ENCODE data around the gene GPR153.
"Not testable (repeated sequence)": the region's sequence is repeated elsewhere in the genome, so short reads cannot be mapped to it uniquely, and the experiment has no call there.

Gene GPR153

DNA sequence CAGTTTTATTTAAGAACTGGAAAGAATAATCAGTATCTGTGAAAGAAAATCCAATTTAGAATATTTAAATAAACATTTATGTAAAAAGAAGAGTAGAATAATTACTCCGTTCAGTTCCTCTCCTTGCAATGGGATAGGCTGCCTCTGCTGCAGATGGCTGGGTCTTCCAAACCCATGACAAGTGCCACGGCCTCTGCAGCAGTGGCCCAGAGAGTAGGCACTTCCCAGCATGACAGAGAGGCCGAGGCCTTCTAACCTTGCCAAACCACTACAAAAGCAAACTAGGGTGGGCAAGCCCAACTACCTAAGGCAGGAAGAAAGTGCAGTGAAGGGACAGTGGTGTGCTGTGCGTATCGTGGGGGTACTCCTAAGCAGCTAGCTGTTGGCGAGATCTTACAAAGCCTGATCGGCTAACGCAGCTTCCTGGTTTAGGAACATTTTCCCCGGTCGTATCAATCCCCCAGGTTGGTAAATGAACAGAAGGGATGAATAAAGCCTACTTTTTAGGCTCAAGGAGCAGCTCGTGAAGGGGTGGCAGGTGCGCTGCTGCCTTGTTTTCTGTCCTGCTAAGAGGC is 39.6 kb downstream of the GPR153 start:
- no peak for DNase-seq

- DNase-seq, result no peak
Observed at GRCh38 chr1:6220236-6220635, 40.7 kb downstream of the GPR153 start.

DNA sequence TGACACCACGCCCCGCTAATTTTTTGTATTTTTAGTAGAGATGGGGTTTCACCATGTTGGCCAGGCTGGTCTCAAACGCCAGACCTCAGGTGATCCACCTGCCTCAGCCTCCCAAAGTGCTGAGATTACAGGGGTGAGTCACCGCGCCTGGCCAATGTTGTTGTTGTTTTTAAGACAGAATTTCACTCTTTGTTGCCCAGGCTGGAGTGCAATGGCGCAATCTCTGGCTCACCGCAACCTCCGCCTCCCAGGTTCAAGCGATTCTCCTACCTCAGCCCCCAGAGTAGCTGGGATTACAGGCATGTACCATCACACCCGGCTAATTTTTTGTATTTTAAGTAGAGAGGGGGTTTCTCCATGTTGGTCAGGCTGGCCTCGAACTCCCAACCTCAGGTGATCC is 41.3 kb downstream of the GPR153 start:
- not testable (repeated sequence) for DNase-seq

GRCh38 chr1:6218375-6219164 is 42.3 kb downstream of the GPR153 start:
- DNase-seq, result no peak

DNA sequence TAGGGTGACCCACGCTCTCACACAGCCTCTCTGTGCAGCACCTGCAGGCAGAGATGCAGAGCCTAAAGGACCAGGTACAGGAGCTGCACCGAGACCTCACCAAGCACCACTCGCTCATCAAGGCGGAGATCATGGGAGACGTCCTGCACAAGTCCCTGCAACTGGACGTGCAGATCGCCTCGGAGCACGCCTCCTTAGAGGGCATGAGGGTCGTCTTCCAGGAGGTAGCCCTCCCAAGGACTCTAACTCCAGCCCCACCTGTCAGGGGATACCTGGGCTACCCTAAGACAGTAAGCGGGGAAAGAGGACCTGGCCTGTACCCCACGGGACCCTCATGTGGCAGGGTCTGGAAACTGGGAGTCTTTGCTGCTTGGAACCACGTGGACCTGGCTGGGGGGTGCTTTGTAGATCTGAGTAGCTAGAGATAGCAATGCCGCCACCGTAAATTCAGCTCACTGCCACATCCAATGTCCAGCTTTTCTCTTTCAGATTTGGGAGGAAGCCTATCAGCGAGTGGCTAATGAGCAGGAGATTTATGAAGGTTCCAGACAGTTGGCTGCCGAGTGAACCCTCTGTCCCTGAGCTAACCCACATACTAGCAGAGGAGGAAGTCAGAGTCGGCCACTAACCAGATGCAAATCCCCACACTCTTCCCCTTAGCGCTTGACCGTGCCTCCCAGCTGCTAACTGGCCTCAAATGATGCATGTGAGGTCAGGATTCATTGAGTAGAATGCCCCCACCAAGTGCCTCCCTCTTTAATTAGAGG is 48.5 kb downstream of the GPR153 start:
- DNase-seq, result peak; percentile 27

DNA sequence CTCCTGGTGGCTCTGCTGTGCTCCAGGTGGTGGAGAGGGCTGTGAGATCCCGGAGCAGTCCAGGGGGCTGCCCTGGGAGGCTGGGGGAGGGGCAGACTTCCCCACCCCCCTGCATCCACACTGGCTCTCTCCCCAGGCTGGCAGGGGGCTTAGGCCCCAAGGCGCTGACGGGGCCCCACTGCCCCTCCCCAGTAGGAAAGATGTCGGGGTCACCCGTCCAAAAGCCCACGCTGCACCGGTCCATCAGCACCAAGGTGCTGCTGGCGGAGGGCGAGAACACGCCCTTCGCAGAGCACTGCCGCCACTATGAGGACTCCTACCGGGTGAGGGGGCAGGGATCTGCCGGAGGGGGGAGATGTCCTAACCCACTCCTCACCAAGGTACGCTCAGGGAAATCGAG is 49.2 kb downstream of the GPR153 start:
- no peak for DNase-seq

GRCh38 chr1:6210591-6211355 is 50.1 kb downstream of the GPR153 start:
- no peak for DNase-seq

GRCh38 chr1:6209661-6210580 is 51.0 kb downstream of the GPR153 start:
- DNase-seq, result no peak

GRCh38 chr1:6208723-6209660 is 51.9 kb downstream of the GPR153 start:
- DNase-seq, result no peak

DNA sequence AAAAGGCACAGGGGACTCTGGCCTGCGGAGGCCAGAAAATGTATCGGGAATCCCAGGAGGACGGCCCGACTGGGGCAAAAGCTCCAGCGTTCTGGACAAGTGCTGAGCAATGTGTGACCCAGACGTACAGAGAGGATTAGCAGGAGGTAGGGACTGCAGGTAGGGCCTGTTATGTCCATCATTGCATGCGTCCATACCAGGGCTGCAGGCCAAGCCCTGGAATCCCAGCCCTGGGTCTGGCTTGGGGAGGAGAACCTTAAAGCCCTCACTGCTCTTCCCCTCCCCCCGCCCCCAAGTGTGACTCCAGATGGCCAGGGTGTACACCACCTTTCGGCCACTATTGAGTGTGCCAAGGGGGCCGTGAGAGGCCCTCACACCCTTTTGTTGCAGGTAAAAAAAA is 53.0 kb downstream of the GPR153 start:
- no peak for DNase-seq

- no peak for DNase-seq
Observed at GRCh38 chr1:6207075-6207885, 53.6 kb downstream of the GPR153 start.

DNA sequence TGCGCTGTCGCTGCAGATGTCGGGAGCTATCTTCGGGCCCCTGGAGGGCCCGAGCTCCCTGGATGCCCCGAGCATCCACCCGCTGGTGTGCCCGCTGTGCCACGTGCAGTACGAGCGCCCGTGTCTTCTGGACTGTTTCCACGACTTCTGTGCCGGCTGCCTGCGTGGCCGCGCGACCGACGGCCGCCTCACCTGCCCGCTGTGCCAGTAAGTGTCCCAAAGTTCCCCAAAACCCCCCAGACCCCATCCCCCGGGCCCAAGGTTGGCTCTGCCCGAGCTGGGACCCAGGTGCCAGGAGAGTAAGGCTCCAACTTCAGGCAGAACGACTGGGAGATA is 54.4 kb downstream of the GPR153 start:
- DNase-seq, result no peak

DNA sequence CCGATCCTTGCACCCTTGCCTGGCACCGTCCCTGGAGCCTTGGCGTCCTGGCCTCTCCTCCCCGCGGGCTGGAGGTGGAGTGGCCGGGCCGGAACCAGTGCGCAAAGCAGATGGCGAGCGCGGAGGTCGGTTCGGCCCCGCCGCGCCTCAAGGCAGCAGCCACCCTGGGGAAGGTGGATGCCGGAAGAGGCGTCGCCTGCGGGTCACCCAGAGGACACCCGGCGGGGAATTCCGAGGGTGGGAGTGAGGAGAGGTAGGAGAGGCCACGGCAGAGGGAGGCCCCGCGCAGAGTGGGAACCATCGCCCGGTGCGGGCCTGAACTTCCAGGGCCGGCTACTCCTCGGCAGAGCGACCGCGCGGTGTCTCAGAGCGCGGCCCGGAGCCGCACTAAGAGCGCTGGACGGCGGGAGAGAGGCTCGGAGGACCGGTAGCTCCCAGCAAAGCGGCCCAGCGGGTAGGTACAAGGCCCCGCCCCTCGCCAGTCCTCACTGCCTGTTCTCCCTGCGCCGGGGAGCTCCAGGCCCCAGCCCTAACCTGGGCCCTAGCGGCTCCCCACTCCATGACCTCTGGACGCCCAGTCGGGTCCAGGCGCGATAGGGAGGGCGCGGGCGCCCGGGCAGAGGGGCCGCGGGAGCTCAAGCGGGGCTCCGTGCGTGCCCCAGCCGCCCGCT is 54.9 kb downstream of the GPR153 start, which contains the start of gene RNF207:
Gene RNF207, plus strand, starts transcription at position 271 of the 671 bp plus-strand sequence. CDS start 417 bp downstream, outside the sequence.
- DNase-seq, result no peak

- no peak for DNase-seq
Observed at GRCh38 chr1:6202256-6202655, 58.6 kb downstream of the GPR153 start.

DNA sequence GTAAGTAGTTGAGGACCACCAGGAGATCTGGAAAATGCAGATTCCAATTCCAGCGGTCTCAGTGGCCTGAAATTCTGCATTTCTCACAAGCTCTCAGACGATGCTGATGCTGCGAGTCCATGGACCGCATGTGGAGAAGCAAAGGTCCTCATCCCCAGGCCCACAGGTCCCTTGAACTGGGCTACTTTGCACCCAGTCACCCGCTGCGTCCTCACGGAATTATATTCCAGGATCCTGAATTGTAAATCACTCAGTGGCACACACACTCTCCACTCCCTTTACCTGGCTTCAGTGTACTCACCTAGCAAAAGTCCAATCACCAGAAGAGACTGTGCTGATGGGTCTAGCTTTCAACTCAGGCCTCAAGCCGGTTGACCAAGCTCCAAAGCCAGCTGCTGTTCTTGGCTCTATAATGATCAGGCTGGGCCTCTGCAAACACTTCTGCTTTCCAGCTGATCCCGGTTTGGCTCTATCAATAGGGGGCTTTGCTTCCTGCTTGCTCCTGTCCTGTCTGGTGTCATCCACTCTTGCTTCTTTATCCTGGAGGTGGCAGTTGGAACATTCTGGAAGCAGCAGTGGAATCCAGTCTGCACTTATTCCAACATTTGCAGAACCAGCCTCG is 60.6 kb downstream of the GPR153 start:
- DNase-seq, result no peak

GRCh38 chr1:6199298-6200187 is 61.4 kb downstream of the GPR153 start, which contains the start of gene RPL22:
Gene RPL22 (minus strand): TSS chr1:6199595. CDS start chr1:6199573, 22 bp downstream.
- peak; percentile 94 for DNase-seq

DNA sequence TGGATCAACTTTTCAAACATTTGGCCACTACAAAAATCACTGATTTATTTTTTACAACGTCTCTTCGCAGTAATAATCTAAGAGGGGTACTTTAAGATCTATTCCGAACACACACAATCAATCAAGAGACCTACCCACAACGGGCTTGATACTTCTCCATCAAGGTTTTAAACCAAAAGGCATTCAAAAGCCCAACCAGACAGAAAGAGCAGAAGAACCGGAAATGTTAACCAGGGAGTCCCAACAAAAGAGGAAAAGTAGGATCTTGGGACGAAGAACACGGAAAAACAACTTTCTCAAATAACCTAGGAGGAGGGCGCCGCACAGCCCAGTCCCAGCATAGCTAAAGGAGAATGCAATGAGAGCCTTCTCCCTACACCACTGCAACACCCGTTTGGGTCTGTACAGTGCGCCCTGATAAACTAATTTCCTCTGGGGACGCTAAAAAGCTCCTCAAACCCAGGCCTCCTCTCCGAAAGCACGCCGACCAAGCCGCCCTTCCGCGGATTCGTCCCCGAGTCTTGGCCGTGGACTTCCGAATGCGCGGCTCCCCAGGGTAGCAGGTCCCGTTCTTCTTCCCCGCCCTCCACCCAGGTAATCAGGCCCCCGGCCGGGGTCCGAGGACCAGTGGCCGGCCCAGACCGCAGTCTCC is 62.1 kb downstream of the GPR153 start:
- DNase-seq, result no peak
